GM12878 (cell line): Measurements from ENCODE around the gene STKLD1. TPM values are rescaled to one million over a fixed set of nuclear protein-coding genes. Genes with fewer than 3 reads are reported as not detected.
"Not testable (repeated sequence)": the region's sequence is repeated elsewhere in the genome, so short reads cannot be mapped to it uniquely, and the experiment has no call there.

Source experiments
- ATAC-seq: fragments of 200-7000 bp; cut with Tn5 transposase; 3 replicates; pipeline ENCODE4 v1.9.1; 2020; ENCODE audit warnings: mild to moderate bottlenecking, moderate library complexity
- BruUV-seq: library from RNA; stranded (reverse); fragments of 400-500 nt; replicated peaks from 2 replicates; lab custom pipeline; 2021; lab: Mats Ljungman, UMichigan
- CTCF ChIA-PET: fragments of 300-600 bp; sonication (Branson Sonifier 250); formaldehyde crosslinking; extraction: SDS; loops from one replicate; lab custom pipeline; 2021; ENCODE audit warnings: inconsistent platforms; lab: Yijun Ruan, JAX
- POLR2A ChIA-PET: fragments of 350-600 bp; formaldehyde crosslinking; extraction: SDS; loops from one replicate; lab custom pipeline; 2021; ENCODE audit warnings: inconsistent platforms; lab: Charles Lee
- RAD21 ChIA-PET: fragments of 300-600 bp; sonication (Branson Sonifier 250); formaldehyde crosslinking; loops from one replicate; lab custom pipeline; 2023; ENCODE audit warnings: antibody characterized with exemption; ENCODE audit not compliant: unreplicated experiment; lab: Charles Lee
- SMC1A ChIA-PET: fragments of 300-600 bp; sonication (Branson Sonifier 250); formaldehyde crosslinking; loops from one replicate; lab custom pipeline; 2023; ENCODE audit not compliant: unreplicated experiment, uncharacterized antibody; lab: Charles Lee
- DNase-seq: peaks from one replicate; pipeline ENCODE4 v3.0.0-alpha.2; 2011; ENCODE audit warnings: low read depth, low spot score
- FAIRE-seq: peaks from 3 replicates; lab custom pipeline; 2011; peaks lifted over from hg19 to GRCh38; lab: Jason Lieb, UNC
- H2AFZ ChIP-seq: 2 replicates; pipeline ENCODE4 v1.6.0; 2011; ENCODE audit warnings: low read depth, low read length, control low read depth; ENCODE audit not compliant: control insufficient read depth
- H3K27ac ChIP-seq: 2 replicates; pipeline ENCODE4 v1.5.1; 2011; ENCODE audit warnings: control low read depth; ENCODE audit not compliant: control insufficient read depth, insufficient read depth
- H3K27me3 ChIP-seq, 2 experiments: replicated peaks in 1 of 2; 2 replicates each; pipeline versions ENCODE4 v1.6.0 to v1.6.1; 2011; ENCODE audit warnings: low read length in 1 of 2; ENCODE audit not compliant: control insufficient read depth in 2 of 2, insufficient read depth in 2 of 2
- H3K36me3 ChIP-seq, 2 experiments: 2 replicates each; pipeline ENCODE4 v1.5.1; 2011; ENCODE audit warnings: low read length in 1 of 2; ENCODE audit not compliant: control insufficient read depth in 2 of 2, insufficient read depth in 2 of 2
- H3K4me1 ChIP-seq: 2 replicates; pipeline ENCODE4 v1.6.1; 2011; ENCODE audit warnings: mild to moderate bottlenecking, low read length, moderate library complexity, mixed read lengths; ENCODE audit not compliant: control insufficient read depth, insufficient read depth
- H3K4me2 ChIP-seq: 2 replicates; pipeline ENCODE4 v1.6.0; 2011; ENCODE audit warnings: control low read depth; ENCODE audit not compliant: control insufficient read depth, insufficient read depth
- H3K4me3 ChIP-seq: fragments of 200-600 bp; sonication (generic); 2 replicates; pipeline ENCODE4 v1.5.1; 2016
- H3K79me2 ChIP-seq: 2 replicates; pipeline ENCODE4 v1.6.0; 2011; ENCODE audit warnings: low read length; ENCODE audit not compliant: control insufficient read depth, insufficient read depth
- H3K9ac ChIP-seq: 2 replicates; pipeline ENCODE4 v1.8.0; 2011; ENCODE audit warnings: low read length, control low read depth, mixed read lengths; ENCODE audit not compliant: control insufficient read depth, insufficient read depth
- H3K9me3 ChIP-seq: replicated peaks from 3 replicates; pipeline ENCODE4 v1.5.1; 2011; ENCODE audit warnings: mild to moderate bottlenecking, low read length; ENCODE audit not compliant: control insufficient read depth, insufficient read depth
- H4K20me1 ChIP-seq: 2 replicates; pipeline ENCODE4 v1.6.0; 2011; ENCODE audit not compliant: control insufficient read depth, insufficient read depth
- CREB1 ChIP-seq: IDR thresholded peaks from 2 replicates; pipeline ENCODE4 v1.6.1; 2012; ENCODE audit warnings: low read depth, mild to moderate bottlenecking, inconsistent platforms
- CTCF ChIP-seq, 3 experiments: IDR thresholded peaks in 2 of 3; conservative IDR thresholded peaks in 1 of 3; 2 replicates each; pipeline ENCODE4 v1.5.1; 2011; ENCODE audit warnings: low read depth in 3 of 3, low read length in 3 of 3, mild to moderate bottlenecking in 3 of 3, control low read depth in 2 of 3, moderate library complexity in 2 of 3, inconsistent platforms in 1 of 3, mixed read lengths in 1 of 3; ENCODE audit not compliant: control insufficient read depth in 2 of 3, insufficient read depth in 1 of 3; ENCODE audit errors: extremely low read depth in 1 of 3
- POLR2AphosphoS2 ChIP-seq: IDR thresholded peaks from 2 replicates; pipeline ENCODE4 v1.6.1; 2011; ENCODE audit warnings: low read depth, mild to moderate bottlenecking, low read length, improper control_type of control experiment, moderate library complexity
- RAD21 ChIP-seq: IDR thresholded peaks from 2 replicates; pipeline ENCODE4 v1.6.1; 2011; ENCODE audit warnings: mild to moderate bottlenecking, low read depth, low read length, moderate library complexity; ENCODE audit not compliant: insufficient read depth
- RUNX3 ChIP-seq: IDR thresholded peaks from 2 replicates; pipeline ENCODE4 v1.6.1; 2012; ENCODE audit warnings: low read length, inconsistent platforms
- WGBS: methylation state at CpG from one replicate; pipeline ENCODE4 v1.1.6; 2016; ENCODE audit warnings: low lambda C conversion rate; ENCODE audit not compliant: insufficient replicate concordance, insufficient coverage; ENCODE audit errors: missing lambda C conversion rate; 5-methylcytosine and 5-hydroxymethylcytosine counted together
- in situ Hi-C: fragments of 300-500 bp; cut with MboI; formaldehyde crosslinking; loops from 9 replicates; pipeline ENCODE4 v1.14.3; 2018; ENCODE audit warnings: mixed read lengths
- intact Hi-C: fragments of 100-400 bp; cut with micrococcal nuclease; formaldehyde crosslinking; loops from one replicate; pipeline ENCODE4 v1.14.2; 2022; ENCODE audit not compliant: unreplicated experiment
- polyA plus RNA-seq, 11 experiments: library from polyadenylated mRNA; depleted of rRNA in 4 of 11; unstranded in 6 of 11; stranded (reverse) in 5 of 11; fragments of >200 nt; fragmentation: Nextera tagmentation in 4 of 11; fragmentation: Illumina TruSeq in 1 of 11; extraction: Ambion mirVana in 4 of 11; extraction: Trizol in 1 of 11; gene quantifications; 1 replicate in 1 of 11; 2 replicates in 10 of 11; pipeline versions ENCODE4 v1.2.1 to v1.2.3, GENCODE V29; 2011 to 2016; ENCODE audit warnings: inconsistent platforms in 2 of 11, missing spikeins in 2 of 11, low read depth in 1 of 11
- total RNA-seq, 4 experiments: library from RNA; depleted of rRNA in 3 of 4; stranded (reverse); fragments of >200 nt in 3 of 4; fragmentation: Illumina TruSeq in 1 of 4; extraction: Trizol in 1 of 4; gene quantifications; 2 replicates each; pipeline versions ENCODE4 v1.2.1 to v1.2.3, GENCODE V29; 2013 to 2021

STKLD1 gene
- total and polyA plus RNA-seq, 10 of the 15 experiments (the other 5 are each of a cell fraction or from before 2014, with no cell fraction given): 0.07 to 0.40 (median 0.29) TPM; not detected in 4

GRCh38 chr9:133329306-133330156 is 46.6 kb upstream of the STKLD1 start:
- ATAC-seq, H3K27ac ChIP-seq, H3K4me2 ChIP-seq, H3K4me1 ChIP-seq, H2AFZ ChIP-seq, H3K9ac ChIP-seq, in situ Hi-C loops, H4K20me1 ChIP-seq, H3K9me3 ChIP-seq, FAIRE-seq, H3K4me3 ChIP-seq, BruUV-seq, DNase-seq, H3K27me3 ChIP-seq: not testable (repeated sequence)
- ChIA-PET CTCF (interaction anchor here (0.6 to 2.5 kb wide), 10 partner anchors 18 to 939 kb away, joined by 3 to 29 read pairs (median 4); partner anchors contain the start of genes MED22 and RPL7A), SMC1A (interaction anchor here (1.0 to 2.6 kb wide), 2 partner anchors 26 to 142 kb away, joined by 4 to 21 read pairs; no protein-coding TSS in a partner anchor), POLR2A (interaction anchor here (0.6 to 1.2 kb wide), 4 partner anchors 12 to 421 kb away, joined by 3 to 4 read pairs (median 3); partner anchors contain the start of genes SURF1 and SURF2), RAD21 (interaction anchor here (0.8 to 1.2 kb wide), 4 partner anchors 44 to 148 kb away, joined by 3 to 4 read pairs (median 3); no protein-coding TSS in a partner anchor)
- intact Hi-C loops: loop anchor here (10.0 kb wide), 1 partner anchor 145 kb away; no protein-coding TSS in a partner anchor
- peaks cover 11% of the 10 kb centered on the region for H3K79me2 ChIP-seq
- peaks cover 14 to 24% of the 10 kb centered on the region in 2 experiments; a peak in 3 of 4 replicates for H3K36me3 ChIP-seq
- TF ChIP-seq CREB1: 0 out of 2 replicates have a peak, but pooled peaks have one; percentile 12
- TF ChIP-seq RUNX3: 0 out of 2 replicates have a peak, but pooled peaks have one; percentile 9
- peak; percentile 33 to 54 (median 48); a peak in 4 of 6 replicates for TF ChIP-seq CTCF (IDR thresholded peaks at IDR 0.05 in 2 of 3, conservative IDR thresholded peaks at IDR 0.05 in 1 of 3; ENCODE audit: control insufficient read depth in 2 of 3, extremely low read depth in 1 of 3, insufficient read depth in 1 of 3, low read depth in 3 of 3, low read length in 3 of 3)
- TF ChIP-seq POLR2AphosphoS2: 0 out of 2 replicates have a peak, but pooled peaks have one; percentile 33
- peak; percentile 28; the same call in 1 of the 2 replicates for TF ChIP-seq RAD21
- 39% methylated on average over 21 of the region's 21 CpGs for WGBS
